ENCODE data around the gene NEU1.
A peak's percentile ranks its signal among the peaks of the same experiment; 100 is the strongest.

- TF ChIP-seq YY1 (IDR thresholded peaks at IDR 0.05; ENCODE audit: low read depth) (no peak; the same call in 1 of the 2 replicates), MAX (IDR thresholded peaks at IDR 0.05) (peak; percentile 38; the same call in 1 of the 2 replicates), CREB1 (IDR thresholded peaks at IDR 0.05; ENCODE audit: low read depth) (no peak), REST (IDR thresholded peaks at IDR 0.05; ENCODE audit: low read depth) (no peak), EP300 (IDR thresholded peaks at IDR 0.05; ENCODE audit: borderline replicate concordance) (no peak), CEBPB (IDR thresholded peaks at IDR 0.05) (no peak), RAD21 (IDR thresholded peaks at IDR 0.05; ENCODE audit: low read depth) (peak; percentile 50), TEAD4 (IDR thresholded peaks at IDR 0.05) (no peak), TCF12 (IDR thresholded peaks at IDR 0.05; ENCODE audit: low read depth) (no peak; the same call in 1 of the 2 replicates), TAF1 (IDR thresholded peaks at IDR 0.05; ENCODE audit: low read depth) (peak; percentile 24; the same call in 1 of the 2 replicates), ZBTB7A (IDR thresholded peaks at IDR 0.05; ENCODE audit: low read depth) (no peak), NFIC (IDR thresholded peaks at IDR 0.05) (no peak), USF1 (IDR thresholded peaks at IDR 0.05) (no peak; the same call in 1 of the 2 replicates)
Observed at GRCh38 chr6:31901953-31902643, 39.5 kb upstream of the NEU1 start, which contains the start of gene ZBTB12.

All from Ishikawa (cell line).